PC-9 (cell line): Measurements from ENCODE around the gene PER1. TPM values are rescaled to one million over a fixed set of nuclear protein-coding genes. Genes with fewer than 3 reads are reported as not detected.
"Not testable (repeated sequence)": the region's sequence is repeated elsewhere in the genome, so short reads cannot be mapped to it uniquely, and the experiment has no call there.

Experiments
- BruUV-seq: library from RNA; stranded (reverse); fragments of 400-500 nt; replicated peaks from 2 replicates; lab custom pipeline; 2021; lab: Mats Ljungman, UMichigan
- CTCF ChIA-PET: fragments of 300-600 bp; sonication (Branson Sonifier 250); formaldehyde crosslinking; loops from one replicate; lab custom pipeline; 2022; ENCODE audit warnings: antibody characterized with exemption; lab: Charles Lee
- POLR2A ChIA-PET: fragments of 300-600 bp; sonication (Branson Sonifier 250); formaldehyde crosslinking; loops from one replicate; lab custom pipeline; 2022; ENCODE audit warnings: antibody characterized with exemption; ENCODE audit not compliant: unreplicated experiment; lab: Charles Lee
- DNase-seq, 2 experiments: peaks; one replicate each; pipeline versions ENCODE4 v3.0.0 to v3.0.0-alpha.2; 2015 to 2022; ENCODE audit warnings: mixed read lengths in 1 of 2
- H2AFZ ChIP-seq: fragments of 200-600 bp; sonication (generic); 2 replicates; pipeline ENCODE4 v1.8.1; 2017; ENCODE audit warnings: antibody characterized with exemption
- H3F3A ChIP-seq: fragments of 200-600 bp; sonication (generic); 2 replicates; pipeline ENCODE4 v1.8.1; 2017; ENCODE audit warnings: antibody characterized with exemption, mild to moderate bottlenecking, low read depth; ENCODE audit not compliant: insufficient read depth
- H3K27ac ChIP-seq: fragments of 200-600 bp; sonication (generic); 2 replicates; pipeline ENCODE4 v1.6.1; 2016; ENCODE audit warnings: mixed run types
- H3K27me3 ChIP-seq: fragments of 200-600 bp; sonication (generic); 2 replicates; pipeline ENCODE4 v1.6.1; 2016; ENCODE audit warnings: low read depth, mixed run types; ENCODE audit not compliant: insufficient read depth
- H3K36me3 ChIP-seq: fragments of 200-600 bp; sonication (generic); 2 replicates; pipeline ENCODE4 v1.6.1; 2016; ENCODE audit warnings: low read depth, mixed run types
- H3K4me1 ChIP-seq: fragments of 200-600 bp; sonication (generic); replicated peaks from 2 replicates; pipeline ENCODE4 v1.6.1; 2016; ENCODE audit warnings: mixed run types; ENCODE audit not compliant: insufficient read depth
- H3K4me2 ChIP-seq: fragments of 200-600 bp; sonication (generic); 2 replicates; pipeline ENCODE4 v1.6.1; 2017; ENCODE audit warnings: mixed run types
- H3K4me3 ChIP-seq: fragments of 200-600 bp; sonication (generic); 2 replicates; pipeline ENCODE4 v1.6.1; 2016; ENCODE audit warnings: mixed run types
- H3K79me2 ChIP-seq: fragments of 200-600 bp; sonication (generic); 2 replicates; pipeline ENCODE4 v1.6.1; 2017; ENCODE audit warnings: low read depth, mixed run types
- H3K9me2 ChIP-seq: fragments of 200-600 bp; sonication (generic); 2 replicates; pipeline ENCODE4 v1.8.1; 2017; ENCODE audit warnings: mild to moderate bottlenecking; ENCODE audit not compliant: insufficient read depth
- H3K9me3 ChIP-seq: fragments of 200-600 bp; sonication (generic); 2 replicates; pipeline ENCODE4 v1.8.1; 2016; ENCODE audit warnings: low read depth; ENCODE audit not compliant: insufficient read depth
- H4K20me1 ChIP-seq: fragments of 200-600 bp; sonication (generic); 2 replicates; pipeline ENCODE4 v1.8.1; 2017; ENCODE audit not compliant: insufficient read depth
- CTCF ChIP-seq: fragments of 200-600 bp; sonication (generic); conservative IDR thresholded peaks from 2 replicates; pipeline ENCODE4 v1.6.1; 2017; ENCODE audit warnings: mixed run types, antibody characterized with exemption, mild to moderate bottlenecking, moderate library complexity
- EZH2 ChIP-seq: fragments of 200-600 bp; sonication (generic); IDR thresholded peaks from 2 replicates; pipeline ENCODE4 v1.8.0; 2017; ENCODE audit warnings: antibody characterized with exemption, low read depth
- intact Hi-C: fragments of 100-400 bp; cut with micrococcal nuclease; formaldehyde crosslinking; loops from one replicate; pipeline ENCODE4 v1.10.0; 2022; ENCODE audit not compliant: unreplicated experiment
- total RNA-seq: library from RNA; stranded (reverse); gene quantifications from 2 replicates; pipeline ENCODE4 v1.2.3, GENCODE V29; 2021

Gene PER1
- total RNA-seq, 1 experiment from 2014 or later: 60.2 TPM

- no peaks in the 10 kb centered on the region for H3K4me1 ChIP-seq
- no peak overlapping the region for H3K27ac ChIP-seq
- peak in 1 of 2 experiments; percentile 67 for DNase-seq
- H3K4me2 ChIP-seq: peak overlapping the region; percentile 50
- peak overlapping the region; percentile 18; the same call in 1 of the 2 replicates for H3K4me3 ChIP-seq
- no peaks in the 10 kb centered on the region for H3F3A ChIP-seq
- no peaks in the 10 kb centered on the region for H4K20me1 ChIP-seq
- intact Hi-C loops: loop anchor here (2.0 kb wide), 1 partner anchor 29 kb away; no protein-coding TSS in a partner anchor
- TF ChIP-seq EZH2 (no peak), CTCF (peak; percentile 74)
- H3K27me3 ChIP-seq: no peaks in the 10 kb centered on the region
- no peak overlapping the region for H2AFZ ChIP-seq
- no peaks in the 10 kb centered on the region for H3K9me2 ChIP-seq
- CTCF ChIA-PET: interaction anchor here (0.8 to 0.9 kb wide), 2 partner anchors 19 to 49 kb away, joined by 3 read pairs; no protein-coding TSS in a partner anchor
- H3K9me3 ChIP-seq: no peaks in the 10 kb centered on the region
- POLR2A ChIA-PET: no interaction called here
- no TSS peak for BruUV-seq
- no peaks in the 10 kb centered on the region for H3K36me3 ChIP-seq
- no peaks in the 10 kb centered on the region for H3K79me2 ChIP-seq
These were observed 42.3 kb downstream of the PER1 start for GRCh38 chr17:8109661-8110455.

- no peak for DNase-seq
- no peak overlapping the region for H2AFZ ChIP-seq
- H3K4me3 ChIP-seq: no peak overlapping the region
- BruUV-seq: no TSS peak
- no peaks in the 10 kb centered on the region for H3F3A ChIP-seq
- H3K27me3 ChIP-seq: no peaks in the 10 kb centered on the region
- no peak overlapping the region for H3K27ac ChIP-seq
- no peaks in the 10 kb centered on the region for H3K79me2 ChIP-seq
- no peaks in the 10 kb centered on the region for H3K36me3 ChIP-seq
- no peaks in the 10 kb centered on the region for H3K9me2 ChIP-seq
- H4K20me1 ChIP-seq: no peaks in the 10 kb centered on the region
- CTCF ChIA-PET: interaction anchor here (0.6 kb wide), 1 partner anchor 34 kb away, joined by 3 read pairs; no protein-coding TSS in a partner anchor
- intact Hi-C loops: no loop called here
- POLR2A ChIA-PET: no interaction called here
- no peaks in the 10 kb centered on the region for H3K9me3 ChIP-seq
- TF ChIP-seq CTCF (no peak), EZH2 (no peak)
- no peaks in the 10 kb centered on the region for H3K4me1 ChIP-seq
- no peak overlapping the region for H3K4me2 ChIP-seq
These were observed 43.1 kb downstream of the PER1 start for GRCh38 chr17:8108972-8109660.

- H4K20me1 ChIP-seq, H3K4me1 ChIP-seq, H3K27ac ChIP-seq, H3K36me3 ChIP-seq, H3K9me2 ChIP-seq, POLR2A ChIA-PET, DNase-seq, H2AFZ ChIP-seq, H3K79me2 ChIP-seq, H3K4me3 ChIP-seq, intact Hi-C loops, H3F3A ChIP-seq, H3K9me3 ChIP-seq, H3K4me2 ChIP-seq, H3K27me3 ChIP-seq, BruUV-seq: not testable (repeated sequence)
- CTCF ChIA-PET: interaction anchor here (0.5 to 0.6 kb wide), 2 partner anchors 19 to 107 kb away, joined by 4 read pairs; no protein-coding TSS in a partner anchor
These were observed 45.2 kb downstream of the PER1 start for GRCh38 chr17:8106980-8107379.
